ENCODE data around the gene CHAT.

CHAT gene

GRCh38 chr10:49578392-49578791, 35.4 kb upstream of the CHAT start:
- no peaks in the 10 kb centered on the region for H3K79me2 ChIP-seq
- no peak overlapping the region for H3K4me2 ChIP-seq (ENCODE audit: low read length)
- H3K9me3 ChIP-seq (ENCODE audit: control insufficient read depth, low read length): no peaks in the 10 kb centered on the region
- no peaks in the 10 kb centered on the region for H3K27me3 ChIP-seq (ENCODE audit: control insufficient read depth, insufficient read depth, low read length)
- H3K4me1 ChIP-seq: no peaks in the 10 kb centered on the region
- H3K4me3 ChIP-seq (ENCODE audit: low read depth, low read length): no peak overlapping the region
- no peak for TF ChIP-seq CTCF (IDR thresholded peaks at IDR 0.05)
- no peaks in the 10 kb centered on the region for H3K36me3 ChIP-seq (ENCODE audit: control insufficient read depth, insufficient read depth, low read length)
- H2AFZ ChIP-seq: no peak overlapping the region
- no peak overlapping the region for H3K27ac ChIP-seq
- no peak overlapping the region for H3K9ac ChIP-seq

- Histone ChIP-seq H3K36me3 (ENCODE audit: control insufficient read depth, insufficient read depth, low read length) (no peaks in the 10 kb centered on the region), H3K9me3 (ENCODE audit: control insufficient read depth, low read length) (no peaks in the 10 kb centered on the region), H2AFZ (no peak overlapping the region), H3K4me2 (ENCODE audit: low read length) (no peak overlapping the region), H3K27me3 (ENCODE audit: control insufficient read depth, insufficient read depth, low read length) (no peaks in the 10 kb centered on the region), H3K9ac (no peak overlapping the region), H3K27ac (no peak overlapping the region), H3K79me2 (no peaks in the 10 kb centered on the region), H3K4me1 (no peaks in the 10 kb centered on the region), H3K4me3 (ENCODE audit: low read depth, low read length) (no peak overlapping the region)
- no peak for TF ChIP-seq CTCF (IDR thresholded peaks at IDR 0.05)
These were observed 34.2 kb upstream of the CHAT start for GRCh38 chr10:49579621-49580020.

GRCh38 chr10:49585387-49585786, 28.4 kb upstream of the CHAT start:
- H3K27ac ChIP-seq: no peak overlapping the region
- no peaks in the 10 kb centered on the region for H3K79me2 ChIP-seq

GRCh38 chr10:49587981-49588380, 25.9 kb upstream of the CHAT start:
- no peaks in the 10 kb centered on the region for H3K36me3 ChIP-seq (ENCODE audit: control insufficient read depth, insufficient read depth, low read length)
- TF ChIP-seq CTCF (IDR thresholded peaks at IDR 0.05): no peak
- no peaks in the 10 kb centered on the region for H3K9me3 ChIP-seq (ENCODE audit: control insufficient read depth, low read length)
- no peak overlapping the region for H3K4me3 ChIP-seq (ENCODE audit: low read depth, low read length)
- no peak overlapping the region for H3K27ac ChIP-seq
- H3K9ac ChIP-seq: no peak overlapping the region
- H3K4me1 ChIP-seq: no peaks in the 10 kb centered on the region
- H2AFZ ChIP-seq: no peak overlapping the region
- H3K79me2 ChIP-seq: no peaks in the 10 kb centered on the region
- H3K27me3 ChIP-seq (ENCODE audit: control insufficient read depth, insufficient read depth, low read length): no peaks in the 10 kb centered on the region
- no peak overlapping the region for H3K4me2 ChIP-seq (ENCODE audit: low read length)

More at GRCh38 chr10:49585387-49585786, 28.4 kb upstream of the CHAT start:
- H3K4me3 ChIP-seq (ENCODE audit: low read depth, low read length): no peak overlapping the region
- H3K4me1 ChIP-seq: no peaks in the 10 kb centered on the region
- no peaks in the 10 kb centered on the region for H3K27me3 ChIP-seq (ENCODE audit: control insufficient read depth, insufficient read depth, low read length)
- H3K9ac ChIP-seq: no peak overlapping the region
- H3K36me3 ChIP-seq (ENCODE audit: control insufficient read depth, insufficient read depth, low read length): no peaks in the 10 kb centered on the region
- H2AFZ ChIP-seq: no peak overlapping the region
- no peak for TF ChIP-seq CTCF (IDR thresholded peaks at IDR 0.05)
- no peaks in the 10 kb centered on the region for H3K9me3 ChIP-seq (ENCODE audit: control insufficient read depth, low read length)
- no peak overlapping the region for H3K4me2 ChIP-seq (ENCODE audit: low read length)

- TF ChIP-seq CTCF (IDR thresholded peaks at IDR 0.05): peak; percentile 93
- no peaks in the 10 kb centered on the region for H3K79me2 ChIP-seq
- H3K9ac ChIP-seq: no peak overlapping the region
- H3K27ac ChIP-seq: no peak overlapping the region
- no peaks in the 10 kb centered on the region for H3K27me3 ChIP-seq (ENCODE audit: control insufficient read depth, insufficient read depth, low read length)
- H3K36me3 ChIP-seq (ENCODE audit: control insufficient read depth, insufficient read depth, low read length): no peaks in the 10 kb centered on the region
- H3K4me3 ChIP-seq (ENCODE audit: low read depth, low read length): no peak overlapping the region
- H3K4me2 ChIP-seq (ENCODE audit: low read length): no peak overlapping the region
- H3K9me3 ChIP-seq (ENCODE audit: control insufficient read depth, low read length): no peaks in the 10 kb centered on the region
- H3K4me1 ChIP-seq: no peaks in the 10 kb centered on the region
- H2AFZ ChIP-seq: peak overlapping the region; percentile 52
These were observed 20.9 kb upstream of the CHAT start for GRCh38 chr10:49592726-49593563.

Data from parathyroid adenoma (tissue), 2 donors.